ENCODE results near the gene PDE9A.

- TF ChIP-seq EP300 (IDR thresholded peaks at IDR 0.05) = no peak
- no peak for TF ChIP-seq POLR2A (IDR thresholded peaks at IDR 0.05)
- TF ChIP-seq CTCF (IDR thresholded peaks at IDR 0.05) = no peak
These were observed 41.6 kb downstream of the PDE9A start for GRCh38 chr21:42694751-42695696.
